Hepatocyte (in vitro differentiated cells): ENCODE data around the gene WDR12. TPM values are rescaled to one million over a fixed set of nuclear protein-coding genes. Genes with fewer than 3 reads are reported as not detected.
"Not testable (repeated sequence)": the region's sequence is repeated elsewhere in the genome, so short reads cannot be mapped to it uniquely, and the experiment has no call there.

ENCODE experiments used
- DNase-seq: peaks from one replicate; pipeline ENCODE4 v3.0.0-alpha.2; 2016; ENCODE audit warnings: low spot score
- H2AFZ ChIP-seq: fragments of 200-600 bp; sonication (generic); 2 replicates; pipeline ENCODE4 v1.6.0; 2016; ENCODE audit warnings: antibody characterized with exemption, mild to moderate bottlenecking
- H3K27ac ChIP-seq: fragments of 200-600 bp; sonication (generic); 2 replicates; pipeline ENCODE4 v1.5.1; 2016; ENCODE audit warnings: mild to moderate bottlenecking
- H3K27me3 ChIP-seq: fragments of 200-600 bp; sonication (generic); 2 replicates; pipeline ENCODE4 v1.6.1; 2016
- H3K36me3 ChIP-seq: fragments of 200-600 bp; sonication (generic); replicated peaks from 2 replicates; pipeline ENCODE4 v1.5.1; 2016; ENCODE audit warnings: low read depth; ENCODE audit not compliant: insufficient read depth
- H3K4me1 ChIP-seq: fragments of 200-600 bp; sonication (generic); 2 replicates; pipeline ENCODE4 v1.5.1; 2016; ENCODE audit warnings: mild to moderate bottlenecking, moderate library complexity; ENCODE audit not compliant: insufficient read depth
- H3K4me2 ChIP-seq: fragments of 200-600 bp; sonication (generic); 2 replicates; pipeline ENCODE4 v1.6.0; 2016
- H3K4me3 ChIP-seq: fragments of 200-600 bp; sonication (generic); 2 replicates; pipeline ENCODE4 v1.5.1; 2016; ENCODE audit warnings: mild to moderate bottlenecking
- H3K79me2 ChIP-seq: fragments of 200-600 bp; sonication (generic); 2 replicates; pipeline ENCODE4 v1.6.0; 2017; ENCODE audit warnings: mild to moderate bottlenecking
- H3K9me2 ChIP-seq: fragments of 200-600 bp; sonication (generic); replicated peaks from 2 replicates; pipeline ENCODE4 v1.6.0; 2017; ENCODE audit warnings: mild to moderate bottlenecking; ENCODE audit not compliant: insufficient read depth
- H3K9me3 ChIP-seq: fragments of 200-600 bp; sonication (generic); 2 replicates; pipeline ENCODE4 v1.5.1; 2016; ENCODE audit warnings: low read depth, mild to moderate bottlenecking
- H4K20me1 ChIP-seq: fragments of 200-600 bp; sonication (generic); 2 replicates; pipeline ENCODE4 v1.6.0; 2016; ENCODE audit warnings: mild to moderate bottlenecking; ENCODE audit not compliant: insufficient read depth, poor library complexity, severe bottlenecking
- EZH2 ChIP-seq: fragments of 200-600 bp; sonication (generic); IDR thresholded peaks from 2 replicates; pipeline ENCODE4 v1.6.1; 2016; ENCODE audit warnings: antibody characterized with exemption, mild to moderate bottlenecking, borderline replicate concordance
- EZH2phosphoT487 ChIP-seq: fragments of 200-600 bp; sonication (generic); IDR thresholded peaks from one replicate; pipeline ENCODE4 v1.6.1; 2018; ENCODE audit warnings: antibody characterized with exemption, mild to moderate bottlenecking, low read depth, moderate library complexity; ENCODE audit not compliant: unreplicated experiment, severe bottlenecking
- WGBS: methylation state at CpG from one replicate; pipeline ENCODE4 v1.1.6; 2016; ENCODE audit warnings: low lambda C conversion rate; ENCODE audit errors: missing lambda C conversion rate; 5-methylcytosine and 5-hydroxymethylcytosine counted together
- polyA plus RNA-seq: library from polyadenylated mRNA; unstranded; fragments of >200 nt; fragmentation: Nextera tagmentation; extraction: Ambion mirVana; gene quantifications from 2 replicates; pipeline ENCODE4 v1.2.1, GENCODE V29; 2016
- total RNA-seq: library from RNA; depleted of rRNA; stranded (reverse); fragments of >200 nt; gene quantifications from 2 replicates; pipeline ENCODE4 v1.2.3, GENCODE V29; 2014
- TF ChIP-seq, protein P1 (sequence below): fragments of 200-600 bp; sonication (generic); IDR thresholded peaks from 2 replicates; pipeline ENCODE4 v1.5.1; 2016; ENCODE audit warnings: antibody characterized with exemption, mild to moderate bottlenecking; ENCODE audit not compliant: poor library complexity

The WDR12 gene
- total and polyA plus RNA-seq, 2 experiments from 2014 or later, result 29.4 to 52.0 TPM

DNA sequence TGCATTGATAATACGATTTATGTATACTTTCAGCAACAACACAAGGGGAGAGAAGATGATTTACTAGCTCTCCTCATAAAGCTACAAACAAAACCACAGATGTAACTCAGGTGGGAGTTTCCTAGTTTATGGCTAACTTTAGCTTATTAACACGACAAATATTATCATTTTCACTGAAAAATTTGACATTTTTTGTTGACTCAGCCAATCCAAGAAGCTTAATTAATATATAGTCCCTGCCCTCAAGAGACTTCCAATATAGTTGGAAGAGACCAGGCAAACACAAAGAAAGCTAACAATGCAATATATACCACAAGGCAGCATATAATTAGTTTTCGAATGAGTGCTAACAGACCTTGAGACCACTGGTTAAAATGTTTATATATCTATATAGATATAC is 775 bp downstream of the WDR12 start:
- peak overlapping the region; percentile 62 for H3K4me3 ChIP-seq
- no peaks in the 10 kb centered on the region for H3K27me3 ChIP-seq
- no peaks in the 10 kb centered on the region for H3K36me3 ChIP-seq
- TF ChIP-seq EZH2, result no peak
- TF ChIP-seq, protein P1, sequence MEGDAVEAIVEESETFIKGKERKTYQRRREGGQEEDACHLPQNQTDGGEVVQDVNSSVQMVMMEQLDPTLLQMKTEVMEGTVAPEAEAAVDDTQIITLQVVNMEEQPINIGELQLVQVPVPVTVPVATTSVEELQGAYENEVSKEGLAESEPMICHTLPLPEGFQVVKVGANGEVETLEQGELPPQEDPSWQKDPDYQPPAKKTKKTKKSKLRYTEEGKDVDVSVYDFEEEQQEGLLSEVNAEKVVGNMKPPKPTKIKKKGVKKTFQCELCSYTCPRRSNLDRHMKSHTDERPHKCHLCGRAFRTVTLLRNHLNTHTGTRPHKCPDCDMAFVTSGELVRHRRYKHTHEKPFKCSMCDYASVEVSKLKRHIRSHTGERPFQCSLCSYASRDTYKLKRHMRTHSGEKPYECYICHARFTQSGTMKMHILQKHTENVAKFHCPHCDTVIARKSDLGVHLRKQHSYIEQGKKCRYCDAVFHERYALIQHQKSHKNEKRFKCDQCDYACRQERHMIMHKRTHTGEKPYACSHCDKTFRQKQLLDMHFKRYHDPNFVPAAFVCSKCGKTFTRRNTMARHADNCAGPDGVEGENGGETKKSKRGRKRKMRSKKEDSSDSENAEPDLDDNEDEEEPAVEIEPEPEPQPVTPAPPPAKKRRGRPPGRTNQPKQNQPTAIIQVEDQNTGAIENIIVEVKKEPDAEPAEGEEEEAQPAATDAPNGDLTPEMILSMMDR, result no peak
- no peak for TF ChIP-seq EZH2phosphoT487
- H3K9me3 ChIP-seq, result no peaks in the 10 kb centered on the region
- peak overlapping the region; percentile 78 for H3K4me2 ChIP-seq
- peak overlapping the region; percentile 91 for H3K27ac ChIP-seq
- peaks cover 13% of the 10 kb centered on the region for H3K4me1 ChIP-seq
- H3K79me2 ChIP-seq, result peaks cover 48% of the 10 kb centered on the region
- peaks cover 2% of the 10 kb centered on the region for H4K20me1 ChIP-seq
- no peak for DNase-seq
- 22% methylated on average over 3 of the region's 3 CpGs for WGBS
- H2AFZ ChIP-seq, result peak overlapping the region; percentile 84
- H3K9me2 ChIP-seq, result no peaks in the 10 kb centered on the region

DNA sequence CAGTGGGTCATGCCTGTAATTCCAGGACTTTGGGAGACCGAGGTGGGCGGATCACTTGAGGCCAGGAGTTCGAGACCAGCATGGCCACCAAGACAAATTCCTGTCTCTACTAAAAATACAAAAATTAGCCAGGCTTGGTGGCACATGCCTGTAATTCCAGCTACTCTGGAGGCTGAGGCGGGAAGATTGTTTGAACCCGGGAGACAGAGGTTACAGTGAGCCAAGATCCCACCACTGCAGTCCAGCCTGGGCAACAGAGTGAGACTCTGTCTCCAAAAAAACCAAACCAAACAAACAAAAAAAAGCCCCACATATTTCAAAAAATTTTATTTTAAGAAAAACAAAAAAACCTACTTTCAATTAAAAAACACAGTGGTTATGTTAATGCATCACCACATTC is 1.2 kb downstream of the WDR12 start:
- H3K9me2 ChIP-seq, H3K27me3 ChIP-seq, H3K9me3 ChIP-seq, H4K20me1 ChIP-seq, H2AFZ ChIP-seq, H3K36me3 ChIP-seq, H3K27ac ChIP-seq, DNase-seq: not testable (repeated sequence)
- peak overlapping the region; percentile 62 for H3K4me3 ChIP-seq
- peaks cover 13% of the 10 kb centered on the region for H3K4me1 ChIP-seq
- peak overlapping the region; percentile 78 for H3K4me2 ChIP-seq
- 83% methylated on average over 5 of the region's 5 CpGs for WGBS
- H3K79me2 ChIP-seq, result peaks cover 51% of the 10 kb centered on the region

GRCh38 chr2:202909394-202910192 is 1.9 kb downstream of the WDR12 start:
- WGBS, result 94% methylated on average over 6 of the region's 6 CpGs
- TF ChIP-seq EZH2phosphoT487, result no peak
- H3K9me2 ChIP-seq, result no peaks in the 10 kb centered on the region
- peak overlapping the region; percentile 78 for H3K4me2 ChIP-seq
- no peak overlapping the region for H2AFZ ChIP-seq
- H4K20me1 ChIP-seq, result peaks cover 2% of the 10 kb centered on the region
- H3K36me3 ChIP-seq, result no peaks in the 10 kb centered on the region
- H3K9me3 ChIP-seq, result no peaks in the 10 kb centered on the region
- H3K27me3 ChIP-seq, result no peaks in the 10 kb centered on the region
- no peak overlapping the region for H3K4me3 ChIP-seq
- peaks cover 13% of the 10 kb centered on the region for H3K4me1 ChIP-seq
- H3K79me2 ChIP-seq, result peaks cover 57% of the 10 kb centered on the region
- H3K27ac ChIP-seq, result no peak overlapping the region
- DNase-seq, result no peak

DNA sequence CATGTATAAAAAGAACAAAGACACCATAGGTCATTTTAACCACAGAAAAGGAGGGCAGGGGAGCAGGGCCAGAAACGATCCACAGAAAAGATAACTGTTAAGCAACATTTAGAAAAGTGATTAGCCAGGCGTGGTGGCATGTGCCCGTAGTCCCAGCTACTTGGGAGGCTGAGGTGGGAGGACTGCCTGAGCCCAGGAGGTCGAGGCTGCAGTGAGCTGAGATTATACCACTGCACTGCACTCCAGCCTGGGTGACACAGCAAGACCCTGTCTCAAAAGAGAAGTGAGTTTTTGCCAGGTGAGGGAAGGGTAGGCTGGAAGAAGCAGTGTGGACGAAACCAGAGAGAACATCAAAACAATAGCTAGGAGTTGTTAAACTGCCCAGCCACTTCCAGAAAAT is 3.3 kb downstream of the WDR12 start:
- Histone ChIP-seq H3K4me1 (peaks cover 13% of the 10 kb centered on the region), H4K20me1 (peaks cover 2% of the 10 kb centered on the region), H3K36me3 (no peaks in the 10 kb centered on the region), H3K9me3 (no peaks in the 10 kb centered on the region), H3K9me2 (no peaks in the 10 kb centered on the region), H3K79me2 (peaks cover 63% of the 10 kb centered on the region), H3K27ac (no peak overlapping the region), H3K4me2 (no peak overlapping the region), H3K4me3 (no peak overlapping the region), H2AFZ (no peak overlapping the region), H3K27me3 (no peaks in the 10 kb centered on the region)
- 93% methylated on average over 5 of the region's 5 CpGs for WGBS
- no peak for DNase-seq
- no peak for TF ChIP-seq EZH2phosphoT487
- TF ChIP-seq, protein P1, result no peak
- TF ChIP-seq EZH2, result no peak

GRCh38 chr2:202905507-202905906 is 6.0 kb downstream of the WDR12 start:
- H3K4me2 ChIP-seq, H3K27me3 ChIP-seq, H3K4me3 ChIP-seq, H4K20me1 ChIP-seq, H3K9me3 ChIP-seq, H2AFZ ChIP-seq, DNase-seq, H3K27ac ChIP-seq, H3K9me2 ChIP-seq, H3K36me3 ChIP-seq: not testable (repeated sequence)
- H3K79me2 ChIP-seq, result peaks cover 55% of the 10 kb centered on the region
- H3K4me1 ChIP-seq, result peaks cover 12% of the 10 kb centered on the region
